ENCODE results near the gene VPS18.

GRCh38 chr15:40948706-40949473 lies 54.6 kb downstream of the VPS18 start:
- TF ChIP-seq, protein P1, sequence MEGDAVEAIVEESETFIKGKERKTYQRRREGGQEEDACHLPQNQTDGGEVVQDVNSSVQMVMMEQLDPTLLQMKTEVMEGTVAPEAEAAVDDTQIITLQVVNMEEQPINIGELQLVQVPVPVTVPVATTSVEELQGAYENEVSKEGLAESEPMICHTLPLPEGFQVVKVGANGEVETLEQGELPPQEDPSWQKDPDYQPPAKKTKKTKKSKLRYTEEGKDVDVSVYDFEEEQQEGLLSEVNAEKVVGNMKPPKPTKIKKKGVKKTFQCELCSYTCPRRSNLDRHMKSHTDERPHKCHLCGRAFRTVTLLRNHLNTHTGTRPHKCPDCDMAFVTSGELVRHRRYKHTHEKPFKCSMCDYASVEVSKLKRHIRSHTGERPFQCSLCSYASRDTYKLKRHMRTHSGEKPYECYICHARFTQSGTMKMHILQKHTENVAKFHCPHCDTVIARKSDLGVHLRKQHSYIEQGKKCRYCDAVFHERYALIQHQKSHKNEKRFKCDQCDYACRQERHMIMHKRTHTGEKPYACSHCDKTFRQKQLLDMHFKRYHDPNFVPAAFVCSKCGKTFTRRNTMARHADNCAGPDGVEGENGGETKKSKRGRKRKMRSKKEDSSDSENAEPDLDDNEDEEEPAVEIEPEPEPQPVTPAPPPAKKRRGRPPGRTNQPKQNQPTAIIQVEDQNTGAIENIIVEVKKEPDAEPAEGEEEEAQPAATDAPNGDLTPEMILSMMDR (IDR thresholded peaks at IDR 0.05; ENCODE audit: low read depth, low read length, poor library complexity, severe bottlenecking), result no peak
- no peak for TF ChIP-seq EZH2phosphoT487 (IDR thresholded peaks at IDR 0.05; ENCODE audit: borderline replicate concordance, low read length)

Measured in DOHH2 (cell line).